ENCODE results near the gene TRIM32.

TRIM32 gene, protein sequence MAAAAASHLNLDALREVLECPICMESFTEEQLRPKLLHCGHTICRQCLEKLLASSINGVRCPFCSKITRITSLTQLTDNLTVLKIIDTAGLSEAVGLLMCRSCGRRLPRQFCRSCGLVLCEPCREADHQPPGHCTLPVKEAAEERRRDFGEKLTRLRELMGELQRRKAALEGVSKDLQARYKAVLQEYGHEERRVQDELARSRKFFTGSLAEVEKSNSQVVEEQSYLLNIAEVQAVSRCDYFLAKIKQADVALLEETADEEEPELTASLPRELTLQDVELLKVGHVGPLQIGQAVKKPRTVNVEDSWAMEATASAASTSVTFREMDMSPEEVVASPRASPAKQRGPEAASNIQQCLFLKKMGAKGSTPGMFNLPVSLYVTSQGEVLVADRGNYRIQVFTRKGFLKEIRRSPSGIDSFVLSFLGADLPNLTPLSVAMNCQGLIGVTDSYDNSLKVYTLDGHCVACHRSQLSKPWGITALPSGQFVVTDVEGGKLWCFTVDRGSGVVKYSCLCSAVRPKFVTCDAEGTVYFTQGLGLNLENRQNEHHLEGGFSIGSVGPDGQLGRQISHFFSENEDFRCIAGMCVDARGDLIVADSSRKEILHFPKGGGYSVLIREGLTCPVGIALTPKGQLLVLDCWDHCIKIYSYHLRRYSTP

GRCh38 chr9:116687074-116687753 is at the start of gene TRIM32:
Gene TRIM32, plus strand, starts transcription at chr9:116687305. Its CDS starts 10,438 bp downstream, at chr9:116697743.
- peak; percentile 91 to 93 for DNase-seq

DNA sequence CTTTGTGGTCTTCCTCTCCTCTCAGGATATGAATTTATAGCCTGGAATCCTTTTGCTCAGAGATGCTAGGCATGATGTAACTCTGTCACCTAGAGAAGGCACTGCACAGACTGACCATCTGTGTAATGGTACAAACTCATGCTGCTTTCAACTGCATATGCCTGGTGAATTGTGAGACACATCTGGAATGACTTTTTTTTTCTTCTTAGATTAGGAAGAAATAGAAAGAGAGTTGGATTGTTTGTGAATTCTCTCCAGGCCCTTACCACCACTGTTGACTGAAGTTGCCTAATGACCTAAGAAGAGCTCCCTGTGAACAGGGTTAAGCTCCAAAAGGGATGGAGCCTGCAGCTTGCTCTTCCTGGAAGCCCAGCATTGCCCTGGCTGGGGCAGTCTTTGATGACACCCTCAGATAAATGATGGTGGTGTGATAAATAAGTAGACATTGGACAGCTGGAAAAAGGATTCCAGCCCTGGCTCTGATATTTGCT is 47.8 kb upstream of the TRIM32 start:
- no peak for DNase-seq

- DNase-seq: no peak
Observed at GRCh38 chr9:116641292-116642059, 45.6 kb upstream of the TRIM32 start.

DNA sequence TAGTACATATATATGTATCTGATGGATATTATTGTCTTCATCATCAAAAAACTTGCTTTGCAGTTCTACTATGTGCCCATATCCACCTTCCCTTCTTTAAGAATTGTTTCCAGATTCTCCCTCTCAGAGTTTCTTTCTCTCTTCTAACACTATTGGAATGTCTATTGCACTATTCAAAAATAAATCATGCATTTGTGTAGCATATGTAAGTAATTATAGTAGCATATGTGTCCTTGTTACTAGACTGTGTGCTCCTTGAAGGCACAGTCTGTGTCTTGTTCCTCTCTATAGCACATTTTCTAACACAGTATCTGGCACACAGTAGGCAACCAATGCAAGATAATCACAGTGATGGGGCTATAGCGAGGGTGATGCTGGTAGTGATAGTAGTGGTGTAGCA is 43.4 kb upstream of the TRIM32 start:
- no peak for DNase-seq

DNA sequence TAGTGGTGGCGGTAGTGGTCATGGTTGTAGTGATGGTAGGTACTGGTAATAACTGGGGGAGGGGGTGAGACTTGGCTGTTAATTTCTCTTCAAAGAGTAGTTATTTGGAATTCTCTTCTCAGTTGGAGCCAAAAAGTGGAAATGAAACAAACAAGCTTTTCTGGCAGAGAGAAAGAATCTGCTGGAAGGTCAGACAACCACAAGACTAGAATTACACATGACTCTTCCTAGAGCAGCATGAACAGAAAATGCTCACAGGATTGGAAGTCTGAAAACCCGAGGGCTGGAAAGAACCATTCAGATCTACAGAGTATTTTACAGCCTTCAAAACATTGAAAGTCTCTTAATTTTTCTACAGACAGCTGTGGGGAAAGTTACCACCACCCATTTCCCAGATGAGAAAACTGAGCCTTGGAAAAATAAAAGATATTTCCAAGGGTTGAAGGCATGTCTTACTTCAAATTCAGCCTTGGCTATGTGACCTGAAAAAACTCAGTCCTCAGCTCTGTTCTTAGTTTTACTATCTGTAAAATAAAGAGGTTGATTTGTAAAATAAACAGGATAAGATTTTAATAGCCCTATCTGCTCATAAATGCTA is 42.9 kb upstream of the TRIM32 start:
- DNase-seq: no peak

- DNase-seq: peak; percentile 16 to 41
Observed at GRCh38 chr9:116646661-116647514, 40.2 kb upstream of the TRIM32 start.

DNA sequence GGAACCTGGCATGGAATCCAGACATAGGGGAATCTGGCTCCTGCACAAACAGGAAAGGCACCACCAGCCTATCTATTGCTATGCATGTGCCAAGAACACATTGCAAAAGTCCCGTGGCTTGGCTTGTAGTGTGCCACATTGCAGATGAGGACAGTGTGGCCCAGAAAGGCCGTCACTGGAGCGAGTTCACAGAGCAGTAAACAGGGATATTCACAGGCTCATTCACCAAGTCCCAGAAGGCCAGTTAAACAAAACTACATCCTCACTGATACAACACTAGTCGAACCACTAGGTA is 39.6 kb upstream of the TRIM32 start:
- no peak for DNase-seq

DNA sequence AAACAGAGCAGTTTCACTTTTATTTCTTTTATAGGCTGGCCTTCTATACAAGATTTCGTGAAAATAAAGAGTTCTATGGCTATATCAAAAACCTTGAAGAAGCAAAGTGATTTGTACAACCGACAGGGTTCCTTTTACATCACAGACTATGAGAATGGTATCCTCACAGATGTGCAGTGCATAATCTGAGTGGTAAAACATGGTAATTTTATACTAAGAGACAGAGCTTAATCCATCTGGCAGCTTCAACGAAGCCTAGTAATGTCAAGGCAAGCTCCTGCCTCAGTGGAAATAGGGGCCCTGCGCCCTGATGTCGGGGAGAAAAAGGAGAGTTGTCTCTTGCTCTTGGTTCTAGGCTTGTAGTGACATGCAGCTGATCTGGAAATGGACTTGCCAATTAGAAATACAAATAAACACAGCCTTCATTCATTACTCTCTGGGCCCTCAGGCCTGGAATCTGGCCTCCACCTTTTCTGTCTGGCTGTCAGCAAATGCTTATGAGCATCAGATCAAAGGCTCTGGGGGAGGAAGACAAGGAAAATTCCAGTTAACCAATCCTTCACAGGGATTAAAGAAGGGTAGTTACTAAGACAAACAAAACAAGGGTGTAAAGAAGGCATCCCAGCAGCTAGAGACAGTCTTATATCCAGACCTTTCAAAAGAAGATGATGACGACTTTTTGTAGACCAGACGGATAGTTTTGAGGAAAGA is 33.6 kb upstream of the TRIM32 start:
- DNase-seq: no peak

DNA sequence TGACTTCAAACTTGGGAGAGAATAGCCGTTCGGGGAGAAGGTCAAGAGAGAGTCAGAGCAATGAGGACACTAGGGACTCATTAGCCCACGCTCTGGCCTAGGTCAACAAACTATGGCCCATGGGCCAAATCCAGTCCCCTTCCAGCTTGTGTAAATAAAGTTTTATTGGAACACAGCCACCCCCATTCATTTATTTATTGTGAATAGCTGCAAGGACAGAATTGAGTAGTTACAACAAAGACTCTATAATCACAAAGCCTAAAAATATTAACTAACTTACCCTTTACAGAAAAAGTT is 33.1 kb upstream of the TRIM32 start:
- no peak for DNase-seq

DNA sequence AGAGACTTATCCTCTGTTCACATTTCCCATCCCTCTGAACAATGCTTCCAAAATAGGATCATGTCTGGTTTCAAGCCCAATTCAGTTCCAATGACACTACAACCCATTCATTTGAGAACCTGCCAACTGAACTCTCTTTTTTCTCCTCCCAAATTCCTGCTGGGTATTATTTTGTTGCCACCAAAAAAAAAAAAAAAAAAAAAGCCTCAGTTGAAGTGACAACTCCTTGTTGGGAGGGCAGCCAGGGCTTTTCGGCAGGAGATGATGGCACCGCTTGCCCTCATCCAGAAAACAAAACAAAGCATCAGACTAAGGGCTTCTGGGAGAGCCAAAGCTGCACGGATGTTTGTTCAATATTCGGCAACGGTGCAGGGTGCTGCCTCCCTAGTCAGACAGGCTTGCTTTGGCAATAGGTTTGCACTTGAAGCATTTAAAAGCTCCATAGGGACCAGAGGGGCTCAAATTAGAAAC is 30.6 kb upstream of the TRIM32 start:
- DNase-seq: peak; percentile 63 to 84

- DNase-seq: no peak
Observed at GRCh38 chr9:116656977-116657376, 30.1 kb upstream of the TRIM32 start.

DNA sequence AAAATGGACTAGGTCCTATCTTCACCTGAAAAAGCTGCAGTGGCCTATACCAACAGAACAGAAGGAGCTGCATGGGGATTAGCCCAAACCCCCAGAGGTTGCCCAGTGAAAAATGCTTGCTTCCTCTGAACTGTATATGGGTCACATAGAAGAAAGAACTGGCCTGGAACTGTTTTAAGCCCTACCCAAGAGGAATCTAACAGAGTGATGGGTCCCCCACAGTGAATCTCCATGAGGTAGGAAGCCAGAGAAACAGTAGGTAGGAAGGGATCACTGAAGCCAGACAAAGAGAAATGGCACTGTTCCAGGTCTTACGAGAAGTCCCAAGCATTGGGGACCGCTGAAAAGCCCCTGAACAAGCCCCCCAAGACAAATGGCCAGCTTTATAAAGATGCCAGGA is 28.8 kb upstream of the TRIM32 start:
- DNase-seq: no peak

GRCh38 chr9:116661037-116661954 is 25.8 kb upstream of the TRIM32 start:
- peak; percentile 66 to 74 for DNase-seq

DNA sequence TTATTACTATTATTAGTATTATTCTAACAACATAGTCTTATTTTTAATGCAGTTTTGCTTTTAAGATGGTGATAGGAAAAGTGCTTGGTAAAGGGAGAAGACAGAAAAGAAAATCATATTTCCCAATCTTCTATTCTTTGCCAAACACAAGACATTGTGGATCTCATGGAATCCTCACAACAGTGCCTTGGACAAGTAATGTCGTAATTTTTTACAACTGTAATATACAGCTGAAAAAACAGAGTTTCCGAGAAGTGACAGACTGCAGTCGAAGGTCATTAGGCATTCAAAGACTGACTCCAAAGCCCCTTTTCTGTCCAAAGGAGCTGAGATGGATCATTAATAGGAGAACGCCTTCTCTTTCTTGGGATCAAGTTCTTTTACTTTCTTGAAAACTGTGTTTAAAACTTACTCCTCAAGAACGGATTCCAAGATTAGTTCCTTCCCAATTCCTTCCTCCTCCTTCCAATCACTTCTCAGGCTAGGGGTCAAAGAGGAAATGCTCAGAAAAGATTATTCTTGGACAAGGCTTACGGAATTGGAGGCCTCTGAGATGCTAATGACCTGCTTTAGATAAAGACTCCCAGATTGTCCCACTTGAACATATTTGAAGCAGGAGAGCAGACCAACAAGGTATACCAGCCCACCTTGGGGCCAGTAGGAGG is 24.3 kb upstream of the TRIM32 start:
- DNase-seq: no peak

- no peak for DNase-seq
Observed at GRCh38 chr9:116663581-116663980, 23.5 kb upstream of the TRIM32 start.

- no peak for DNase-seq
Observed at GRCh38 chr9:116668970-116669695, 18.0 kb upstream of the TRIM32 start.

GRCh38 chr9:116671605-116672004 is 15.5 kb upstream of the TRIM32 start:
- no peak for DNase-seq

- no peak for DNase-seq
Observed at GRCh38 chr9:116673375-116673774, 13.7 kb upstream of the TRIM32 start.

Data from NCI-H2081 (cell line).